Measurements from ENCODE around the gene HSD3B2.
"Not testable (repeated sequence)": the region's sequence is repeated elsewhere in the genome, so short reads cannot be mapped to it uniquely, and the experiment has no call there.

The HSD3B2 gene

GRCh38 chr1:119414950-119415349, at the start of gene HSD3B2:
HSD3B2 (plus strand) TSS chr1:119415150; CDS start chr1:119415420, 270 bp downstream.
- no peak for DNase-seq (ENCODE audit: low spot score)

- no peak for DNase-seq (ENCODE audit: low spot score)
These were observed 48.5 kb upstream of the HSD3B2 start for GRCh38 chr1:119366424-119366823.

- DNase-seq (ENCODE audit: low spot score), result peak; percentile 40
These were observed 47.4 kb upstream of the HSD3B2 start for GRCh38 chr1:119367432-119368124.

- DNase-seq (ENCODE audit: low spot score), result no peak
These were observed 46.4 kb upstream of the HSD3B2 start, which contains the start of gene HAO2 for GRCh38 chr1:119368554-119368953. HAO2 (plus strand) TSS chr1:119368785; CDS start chr1:119381086, 12,301 bp downstream.

GRCh38 chr1:119370748-119371147, 44.2 kb upstream of the HSD3B2 start:
- no peak for DNase-seq (ENCODE audit: low spot score)

GRCh38 chr1:119371815-119372214, 43.1 kb upstream of the HSD3B2 start:
- no peak for DNase-seq (ENCODE audit: low spot score)

- no peak for DNase-seq (ENCODE audit: low spot score)
These were observed 42.4 kb upstream of the HSD3B2 start for GRCh38 chr1:119372503-119373086.

- DNase-seq (ENCODE audit: low spot score), result no peak
These were observed 41.5 kb upstream of the HSD3B2 start for GRCh38 chr1:119373465-119373864.

- DNase-seq (ENCODE audit: low spot score), result no peak
These were observed 40.6 kb upstream of the HSD3B2 start for GRCh38 chr1:119374208-119374874.

GRCh38 chr1:119375366-119375765, 39.6 kb upstream of the HSD3B2 start:
- no peak for DNase-seq (ENCODE audit: low spot score)

GRCh38 chr1:119376594-119376993, 38.4 kb upstream of the HSD3B2 start:
- no peak for DNase-seq (ENCODE audit: low spot score)

GRCh38 chr1:119377594-119377993, 37.4 kb upstream of the HSD3B2 start:
- DNase-seq (ENCODE audit: low spot score), result not testable (repeated sequence)

GRCh38 chr1:119379117-119379516, 35.8 kb upstream of the HSD3B2 start:
- DNase-seq (ENCODE audit: low spot score), result no peak

- DNase-seq (ENCODE audit: low spot score), result no peak
These were observed 34.6 kb upstream of the HSD3B2 start for GRCh38 chr1:119380304-119380703.

- DNase-seq (ENCODE audit: low spot score), result no peak
These were observed 33.8 kb upstream of the HSD3B2 start for GRCh38 chr1:119380983-119381662.

GRCh38 chr1:119384591-119384990, 30.4 kb upstream of the HSD3B2 start:
- no peak for DNase-seq (ENCODE audit: low spot score)

GRCh38 chr1:119385650-119386049, 29.3 kb upstream of the HSD3B2 start:
- DNase-seq (ENCODE audit: low spot score), result no peak

- no peak for DNase-seq (ENCODE audit: low spot score)
These were observed 27.1 kb upstream of the HSD3B2 start for GRCh38 chr1:119387858-119388257.

GRCh38 chr1:119388450-119388849, 26.5 kb upstream of the HSD3B2 start:
- DNase-seq (ENCODE audit: low spot score), result no peak

- DNase-seq (ENCODE audit: low spot score), result no peak
These were observed 24.4 kb upstream of the HSD3B2 start for GRCh38 chr1:119390526-119390925.

GRCh38 chr1:119391749-119392148, 23.2 kb upstream of the HSD3B2 start:
- DNase-seq (ENCODE audit: low spot score), result no peak

GRCh38 chr1:119394085-119394484, 20.9 kb upstream of the HSD3B2 start:
- DNase-seq (ENCODE audit: low spot score), result no peak

GRCh38 chr1:119396982-119397381, 18.0 kb upstream of the HSD3B2 start:
- no peak for DNase-seq (ENCODE audit: low spot score)

Data from AG08396 (cell line).